Measurements from ENCODE around the gene IFNAR1. TPM values are rescaled to one million over a fixed set of nuclear protein-coding genes. Genes with fewer than 3 reads are reported as not detected.

The IFNAR1 gene
- total and polyA plus RNA-seq, 2 experiments from 2014 or later = 14.0 to 18.7 TPM

GRCh38 chr21:33339918-33340317 lies 15.1 kb downstream of the IFNAR1 start (continued):
- TF ChIP-seq REST (IDR thresholded peaks at IDR 0.05; ENCODE audit: unreplicated experiment) = no peak
- no peak for TF ChIP-seq CREB1 (CRISPR knock-in tag; IDR thresholded peaks at IDR 0.05; ENCODE audit: low read depth)
- TF ChIP-seq EZH2phosphoT487 (IDR thresholded peaks at IDR 0.05; ENCODE audit: unreplicated experiment) = no peak
- TF ChIP-seq POLR2AphosphoS5 (IDR thresholded peaks at IDR 0.05; ENCODE audit: low read depth) = no peak
- no peak for TF ChIP-seq ZNF114 (CRISPR knock-in tag; IDR thresholded peaks at IDR 0.05)

GRCh38 chr21:33345751-33346238 lies 21.0 kb downstream of the IFNAR1 start:
- Histone ChIP-seq H3F3A (replicated peaks; ENCODE audit: low read depth) (no peaks in the 10 kb centered on the region), H2AFZ (no peak overlapping the region), H3K36me3 (ENCODE audit: insufficient read depth) (0 out of 2 replicates have a peak, but pooled peaks cover 7% of the 10 kb centered on the region), H3K27ac (ENCODE audit: low read depth) (no peak overlapping the region), H3K27me3 (ENCODE audit: insufficient read depth) (no peaks in the 10 kb centered on the region), H4K20me1 (replicated peaks; ENCODE audit: insufficient read depth) (0 out of 2 replicates have a peak, but pooled peaks cover 2% of the 10 kb centered on the region), H3K9me2 (ENCODE audit: insufficient read depth) (peaks cover 3% of the 10 kb centered on the region; the same call in 1 of the 2 replicates), H3K4me3 (no peak overlapping the region), H3K4me1 (ENCODE audit: insufficient read depth) (no peaks in the 10 kb centered on the region), H3K4me2 (no peak overlapping the region), H3K79me2 (replicated peaks; ENCODE audit: insufficient read depth) (no peaks in the 10 kb centered on the region)
- TF ChIP-seq ETS1 (IDR thresholded peaks at IDR 0.05) = no peak
- TF ChIP-seq CTCF (conservative IDR thresholded peaks at IDR 0.05; ENCODE audit: low read depth in 2 of 2) = no peak
- TF ChIP-seq ZNF462 (CRISPR knock-in tag; IDR thresholded peaks at IDR 0.05) = no peak
- TF ChIP-seq REST (IDR thresholded peaks at IDR 0.05; ENCODE audit: unreplicated experiment) = no peak
- peaks cover 2% of the 10 kb centered on the region for H3K27me3 Mint-ChIP-seq (ENCODE audit: insufficient read depth, low read depth, poor library complexity)
- peaks cover 36% of the 10 kb centered on the region for H3K36me3 Mint-ChIP-seq (ENCODE audit: low read depth)
- no peaks in the 10 kb centered on the region for H3K4me1 Mint-ChIP-seq
- ATAC-seq (no peak), DNase-seq (ENCODE audit: low spot score) (no peak)
- no peaks in the 10 kb centered on the region for H3K9me3 Mint-ChIP-seq
- no peak overlapping the region for H3K4me3 Mint-ChIP-seq
- H3K27ac Mint-ChIP-seq = no peak overlapping the region
